Testis (tissue), 3 donors: Measurements from ENCODE around the gene PCF11. TPM values are rescaled to one million over a fixed set of nuclear protein-coding genes. Genes with fewer than 3 reads are reported as not detected.

Experiments
- DNase-seq: peaks from one replicate; pipeline ENCODE4 v3.0.0-alpha.2; 2019
- H3K27ac ChIP-seq, 2 donors: fragments of 200-600 bp; sonication (generic); one replicate each; pipeline ENCODE4 v1.5.1; 2019
- H3K27me3 ChIP-seq: fragments of 200-600 bp; sonication (generic); one replicate; pipeline ENCODE4 v1.5.1; 2019
- H3K36me3 ChIP-seq: fragments of 200-600 bp; sonication (generic); one replicate; pipeline ENCODE4 v1.5.1; 2017; ENCODE audit warnings: low read depth; ENCODE audit errors: missing control alignments
- H3K4me1 ChIP-seq: fragments of 200-600 bp; sonication (generic); one replicate; pipeline ENCODE4 v1.5.1; 2019
- H3K4me3 ChIP-seq, 2 donors: fragments of 200-600 bp; sonication (generic); one replicate each; pipeline ENCODE4 v1.5.1; 2017 to 2019
- H3K9me3 ChIP-seq: fragments of 200-600 bp; sonication (generic); one replicate; pipeline ENCODE4 v1.5.1; 2017
- POLR2A ChIP-seq: fragments of 450-650 bp; IDR thresholded peaks from one replicate; pipeline ENCODE4 v1.6.1; 2017; ENCODE audit warnings: antibody characterized with exemption, mild to moderate bottlenecking, moderate library complexity
- WGBS, 2 donors: methylation state at CpG; one replicate each; pipeline ENCODE4 v1.1.5; 2018; 5-methylcytosine and 5-hydroxymethylcytosine counted together
- intact Hi-C: fragments of 100-400 bp; cut with DNase I; formaldehyde crosslinking; loops from one replicate; pipeline ENCODE4 v1.15.1; 2023; ENCODE audit warnings: low total_unique reads
- polyA plus RNA-seq: library from polyadenylated mRNA; stranded (reverse); fragments of 350-450 nt; fragmentation: Illumina TruSeq; extraction: RNeasy Lipid Tissue Mini Kit (QIAGEN cat#74804); gene quantifications from one replicate; pipeline ENCODE4 v1.2.3, GENCODE V29; 2014; ENCODE audit warnings: low read depth, low replicate concordance; ENCODE audit not compliant: insufficient read depth
- total RNA-seq, 2 donors: library from RNA; depleted of rRNA; stranded (reverse); fragments of >200 nt; gene quantifications; one replicate each; pipeline ENCODE4 v1.2.3, GENCODE V29; 2016
- TF ChIP-seq, protein P1 (sequence below), 3 experiments: fragments of 450-650 bp in 2 of 3; fragments of 200-600 bp in 1 of 3; sonication (generic) in 1 of 3; IDR thresholded peaks; one replicate each; pipeline ENCODE4 v1.5.1; 2016 to 2019; ENCODE audit warnings: antibody characterized with exemption in 3 of 3, mild to moderate bottlenecking in 2 of 3, moderate library complexity in 1 of 3

Gene PCF11
- total and polyA plus RNA-seq, 3 donors from 2014 or later, result 36.1 to 100.0 (median 80.5) TPM

DNA sequence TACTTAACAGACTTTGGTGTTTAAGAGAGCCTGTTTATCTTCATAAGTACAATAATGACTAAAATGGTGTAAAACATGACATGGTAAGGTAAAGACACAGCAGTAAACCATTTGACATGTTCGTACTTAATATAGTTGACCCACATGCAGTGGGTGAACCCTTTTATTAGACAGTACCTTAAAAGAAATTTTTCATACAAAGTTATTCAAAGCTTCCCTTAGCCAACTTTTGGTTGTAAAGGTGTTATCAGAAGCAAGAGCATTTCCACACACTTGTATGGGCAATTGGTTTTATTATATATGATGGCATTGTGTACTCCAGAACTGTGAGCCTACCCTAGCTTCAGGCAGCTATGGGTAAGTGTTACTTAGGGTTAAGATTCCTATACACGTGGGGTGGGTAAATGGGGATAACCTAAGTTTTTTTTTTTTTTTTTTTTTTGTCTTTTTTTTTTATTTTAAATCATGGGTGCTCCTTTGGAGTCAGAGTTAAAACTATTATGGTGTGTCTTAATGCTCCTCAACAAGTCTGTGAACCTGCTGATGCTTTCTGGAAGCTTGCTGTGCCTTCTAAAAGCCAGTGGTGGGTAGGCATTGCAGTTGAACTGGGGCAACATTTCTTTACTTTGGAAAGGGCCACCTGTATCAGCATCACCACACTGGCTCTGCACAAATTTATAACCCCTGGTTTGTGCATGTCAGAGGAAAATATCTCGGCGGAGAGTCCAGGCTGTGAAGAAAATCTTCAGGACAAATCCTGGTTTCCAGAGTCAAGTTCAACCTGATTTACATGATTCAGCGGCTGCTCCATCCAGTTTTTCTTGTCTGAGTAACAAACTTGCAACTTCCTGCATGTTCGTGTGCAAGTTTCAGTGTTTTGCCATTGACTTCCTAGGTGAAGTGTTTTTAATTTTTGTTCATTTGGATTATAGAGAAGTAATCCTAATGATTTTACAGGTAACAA lies 3.3 kb downstream of the PCF11 start:
- intact Hi-C loops, result loop anchor here (5.0 kb wide), 1 partner anchor 88 kb away; the partner anchor contains the start of gene RAB30
- H3K27me3 ChIP-seq, result no peaks in the 10 kb centered on the region
- peak overlapping the region; percentile 100 for H3K4me3 ChIP-seq
- TF ChIP-seq POLR2A, result no peak
- TF ChIP-seq, protein P1, sequence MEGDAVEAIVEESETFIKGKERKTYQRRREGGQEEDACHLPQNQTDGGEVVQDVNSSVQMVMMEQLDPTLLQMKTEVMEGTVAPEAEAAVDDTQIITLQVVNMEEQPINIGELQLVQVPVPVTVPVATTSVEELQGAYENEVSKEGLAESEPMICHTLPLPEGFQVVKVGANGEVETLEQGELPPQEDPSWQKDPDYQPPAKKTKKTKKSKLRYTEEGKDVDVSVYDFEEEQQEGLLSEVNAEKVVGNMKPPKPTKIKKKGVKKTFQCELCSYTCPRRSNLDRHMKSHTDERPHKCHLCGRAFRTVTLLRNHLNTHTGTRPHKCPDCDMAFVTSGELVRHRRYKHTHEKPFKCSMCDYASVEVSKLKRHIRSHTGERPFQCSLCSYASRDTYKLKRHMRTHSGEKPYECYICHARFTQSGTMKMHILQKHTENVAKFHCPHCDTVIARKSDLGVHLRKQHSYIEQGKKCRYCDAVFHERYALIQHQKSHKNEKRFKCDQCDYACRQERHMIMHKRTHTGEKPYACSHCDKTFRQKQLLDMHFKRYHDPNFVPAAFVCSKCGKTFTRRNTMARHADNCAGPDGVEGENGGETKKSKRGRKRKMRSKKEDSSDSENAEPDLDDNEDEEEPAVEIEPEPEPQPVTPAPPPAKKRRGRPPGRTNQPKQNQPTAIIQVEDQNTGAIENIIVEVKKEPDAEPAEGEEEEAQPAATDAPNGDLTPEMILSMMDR (IDR thresholded peaks at IDR 0.05), result no peak
- no peaks in the 10 kb centered on the region for H3K9me3 ChIP-seq
- DNase-seq, result no peak
- peak overlapping the region; percentile 100 for H3K27ac ChIP-seq
- H3K36me3 ChIP-seq, result no peaks in the 10 kb centered on the region
- 15 to 20% methylated on average over 6 of the region's 6 CpGs for WGBS, 2 donors
- H3K4me1 ChIP-seq, result peaks cover 18% of the 10 kb centered on the region

DNA sequence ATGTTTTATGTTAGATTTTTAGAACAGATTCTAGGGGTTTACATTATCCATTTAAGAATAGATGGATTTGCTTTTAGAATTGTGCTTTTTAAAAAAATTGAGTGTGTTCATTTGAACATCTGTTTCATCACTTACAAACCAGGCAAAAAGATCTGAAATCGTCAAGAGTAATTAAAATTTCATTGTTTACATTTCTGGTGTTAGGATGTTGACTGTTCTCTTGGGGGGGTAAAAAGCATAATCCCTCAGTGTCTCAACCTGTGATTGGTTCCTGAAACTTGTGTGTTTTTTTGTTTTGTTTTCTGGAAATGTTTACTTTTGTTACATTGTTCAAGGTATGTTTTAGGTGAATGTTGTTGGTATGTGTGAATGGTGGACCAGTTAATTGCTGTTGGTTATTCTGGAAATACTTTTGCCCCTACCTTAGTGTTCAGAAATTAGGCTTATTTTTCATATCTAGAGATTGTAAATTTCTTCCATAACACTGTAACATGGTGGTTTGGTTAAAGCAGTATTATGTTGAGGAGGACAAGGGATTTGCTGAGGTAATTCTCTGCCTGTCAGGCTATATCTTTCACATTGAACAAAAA lies 4.8 kb downstream of the PCF11 start:
- TF ChIP-seq POLR2A, result no peak
- TF ChIP-seq, protein P1 (IDR thresholded peaks at IDR 0.05), result no peak
- Histone ChIP-seq H3K27ac (peak overlapping the region; percentile 9 to 100), H3K9me3 (no peaks in the 10 kb centered on the region), H3K4me1 (peaks cover 18% of the 10 kb centered on the region), H3K27me3 (no peaks in the 10 kb centered on the region), H3K4me3 (no peak overlapping the region), H3K36me3 (no peaks in the 10 kb centered on the region)
- no peak for DNase-seq
- intact Hi-C loops, result no loop called here
- WGBS, 2 donors, result 22 to 33% methylated on average over 1 of the region's 1 CpG

DNA sequence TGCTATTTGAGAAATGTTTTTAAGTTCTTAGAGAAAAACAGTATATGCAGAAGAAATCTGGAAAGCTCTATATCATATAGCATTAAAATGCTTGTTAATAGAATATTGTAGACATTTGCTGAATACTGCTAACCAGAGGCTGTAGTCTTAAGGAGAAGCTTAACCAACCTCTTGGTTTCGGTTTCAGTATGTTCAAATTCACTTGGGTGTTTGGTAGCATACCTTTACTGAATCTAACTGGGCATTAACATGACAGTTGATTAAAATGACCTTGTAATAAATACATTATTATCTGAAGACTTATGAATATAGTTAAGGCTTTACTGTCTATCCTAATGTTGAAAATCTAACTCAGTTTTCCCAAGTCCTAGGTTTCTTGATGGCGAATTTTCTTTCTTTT lies 5.4 kb downstream of the PCF11 start:
- Histone ChIP-seq H3K27me3 (no peaks in the 10 kb centered on the region), H3K4me3 (no peak overlapping the region), H3K36me3 (no peaks in the 10 kb centered on the region), H3K4me1 (peaks cover 18% of the 10 kb centered on the region), H3K27ac (peak overlapping the region in 1 of 2 donors; percentile 100), H3K9me3 (no peaks in the 10 kb centered on the region)
- 75 to 87% methylated on average over 2 of the region's 2 CpGs for WGBS, 2 donors
- intact Hi-C loops, result no loop called here
- TF ChIP-seq, protein P1 (IDR thresholded peaks at IDR 0.05), result no peak
- TF ChIP-seq POLR2A, result no peak
- DNase-seq, result no peak

DNA sequence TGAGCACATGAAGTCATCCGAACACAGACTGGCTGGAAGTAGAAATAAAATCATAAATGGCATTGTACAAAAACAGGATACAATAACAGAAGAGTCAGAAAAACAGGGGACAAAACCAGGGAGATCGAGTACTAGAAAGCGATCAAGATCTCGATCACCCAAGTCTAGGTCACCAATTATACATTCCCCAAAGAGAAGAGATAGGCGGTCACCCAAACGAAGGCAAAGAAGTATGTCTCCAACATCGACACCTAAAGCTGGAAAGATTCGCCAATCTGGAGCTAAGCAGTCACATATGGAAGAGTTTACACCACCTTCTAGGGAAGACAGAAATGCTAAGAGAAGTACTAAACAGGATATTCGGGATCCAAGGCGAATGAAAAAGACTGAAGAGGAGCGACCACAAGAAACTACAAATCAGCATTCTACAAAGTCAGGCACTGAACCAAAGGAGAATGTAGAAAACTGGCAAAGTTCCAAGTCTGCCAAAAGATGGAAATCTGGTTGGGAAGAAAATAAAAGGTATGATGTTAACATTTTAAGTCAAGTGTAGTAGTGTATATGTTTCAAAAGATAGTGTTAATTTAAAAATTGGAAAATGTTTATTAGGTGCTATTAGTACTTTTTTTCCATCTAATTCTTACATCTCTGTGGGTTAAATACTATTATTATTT lies 9.4 kb downstream of the PCF11 start:
- no peak for DNase-seq
- TF ChIP-seq POLR2A, result no peak
- TF ChIP-seq, protein P1 (IDR thresholded peaks at IDR 0.05), result no peak
- Histone ChIP-seq H3K36me3 (no peaks in the 10 kb centered on the region), H3K9me3 (no peaks in the 10 kb centered on the region), H3K4me1 (peaks cover 21% of the 10 kb centered on the region), H3K4me3 (no peak overlapping the region), H3K27me3 (no peaks in the 10 kb centered on the region), H3K27ac (no peak overlapping the region)
- WGBS, 2 donors, result 95 to 96% methylated on average over 11 of the region's 11 CpGs
- intact Hi-C loops, result no loop called here
